ENCODE measurements around the gene FAAH2.
"Not testable (repeated sequence)": the region's sequence is repeated elsewhere in the genome, so short reads cannot be mapped to it uniquely, and the experiment has no call there.

Gene FAAH2, protein sequence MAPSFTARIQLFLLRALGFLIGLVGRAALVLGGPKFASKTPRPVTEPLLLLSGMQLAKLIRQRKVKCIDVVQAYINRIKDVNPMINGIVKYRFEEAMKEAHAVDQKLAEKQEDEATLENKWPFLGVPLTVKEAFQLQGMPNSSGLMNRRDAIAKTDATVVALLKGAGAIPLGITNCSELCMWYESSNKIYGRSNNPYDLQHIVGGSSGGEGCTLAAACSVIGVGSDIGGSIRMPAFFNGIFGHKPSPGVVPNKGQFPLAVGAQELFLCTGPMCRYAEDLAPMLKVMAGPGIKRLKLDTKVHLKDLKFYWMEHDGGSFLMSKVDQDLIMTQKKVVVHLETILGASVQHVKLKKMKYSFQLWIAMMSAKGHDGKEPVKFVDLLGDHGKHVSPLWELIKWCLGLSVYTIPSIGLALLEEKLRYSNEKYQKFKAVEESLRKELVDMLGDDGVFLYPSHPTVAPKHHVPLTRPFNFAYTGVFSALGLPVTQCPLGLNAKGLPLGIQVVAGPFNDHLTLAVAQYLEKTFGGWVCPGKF

DNA sequence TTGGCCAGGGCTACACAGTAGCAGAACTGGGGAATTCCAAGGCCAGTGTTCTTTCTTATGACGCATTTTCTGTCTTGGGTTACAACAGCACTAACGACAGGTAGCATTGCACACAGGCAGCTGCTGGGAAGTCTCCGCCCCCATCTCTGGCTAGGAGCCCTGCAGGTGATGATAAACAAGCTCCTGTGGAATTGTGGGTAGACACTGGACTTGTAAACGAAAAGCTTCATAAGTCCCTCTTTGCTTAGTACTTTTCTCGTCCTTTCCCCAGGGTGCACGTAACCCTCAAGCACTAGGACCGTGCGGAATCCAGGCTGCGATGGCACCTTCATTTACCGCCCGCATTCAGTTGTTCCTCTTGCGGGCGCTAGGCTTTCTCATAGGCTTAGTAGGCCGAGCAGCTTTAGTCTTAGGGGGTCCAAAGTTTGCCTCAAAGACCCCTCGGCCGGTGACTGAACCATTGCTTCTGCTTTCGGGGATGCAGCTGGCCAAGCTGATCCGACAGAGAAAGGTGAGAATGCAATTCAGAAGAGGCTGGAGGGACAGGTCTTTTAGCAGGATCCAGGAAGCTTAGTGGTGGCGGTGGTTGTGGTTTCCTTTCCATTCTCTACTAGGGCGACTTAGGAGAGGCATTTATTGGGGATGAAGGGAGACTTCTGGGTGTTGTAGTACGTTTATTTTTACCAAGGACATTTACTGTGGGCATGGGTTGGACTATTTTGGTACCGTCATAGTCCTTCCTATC is at the start of gene FAAH2:
FAAH2 (plus strand) TSS at position 200 of the 745 bp plus-strand sequence; CDS start at position 320, 120 bp downstream.
- DNase-seq (ENCODE audit: low spot score): no peak

DNA sequence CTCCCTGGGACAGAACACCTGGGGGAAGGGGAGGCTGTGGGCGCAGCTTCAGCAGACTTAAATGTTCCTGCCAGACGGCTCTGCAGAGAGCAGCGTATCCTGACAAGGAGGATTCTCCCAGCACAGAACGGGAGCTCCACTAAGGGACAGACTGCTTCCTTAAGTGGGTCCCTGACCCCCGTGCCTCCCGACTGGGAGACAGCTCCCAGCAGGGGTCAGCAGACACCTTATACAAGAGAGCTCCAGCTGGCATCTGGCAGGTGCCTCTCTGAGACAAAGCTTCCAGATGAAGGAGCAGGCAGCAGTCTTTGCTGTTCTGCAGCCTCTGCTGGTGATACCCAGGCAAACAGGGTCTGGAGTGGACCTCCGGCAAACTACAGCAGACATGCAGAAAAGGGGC is 44.5 kb upstream of the FAAH2 start:
- DNase-seq (ENCODE audit: low spot score): no peak

DNA sequence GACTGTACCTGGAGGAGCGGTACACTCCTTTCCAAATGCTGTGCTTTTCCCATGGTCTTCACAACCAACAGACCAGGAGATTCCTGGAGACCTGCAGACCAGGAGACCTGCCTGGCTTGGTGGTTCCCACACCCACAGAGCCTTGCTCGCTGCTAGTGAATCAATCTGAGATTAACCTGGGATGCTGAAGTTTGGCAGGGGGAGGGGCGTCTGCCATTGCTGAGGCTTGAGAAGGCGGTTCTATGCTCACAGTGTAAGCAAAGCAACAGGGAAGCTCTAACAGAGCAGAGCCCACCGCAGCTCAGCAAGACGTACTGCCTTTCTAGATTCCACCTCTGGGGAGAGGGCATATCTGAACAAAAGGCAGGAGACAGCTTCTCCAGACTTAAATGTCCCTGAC is 34.5 kb upstream of the FAAH2 start:
- DNase-seq (ENCODE audit: low spot score): no peak

DNA sequence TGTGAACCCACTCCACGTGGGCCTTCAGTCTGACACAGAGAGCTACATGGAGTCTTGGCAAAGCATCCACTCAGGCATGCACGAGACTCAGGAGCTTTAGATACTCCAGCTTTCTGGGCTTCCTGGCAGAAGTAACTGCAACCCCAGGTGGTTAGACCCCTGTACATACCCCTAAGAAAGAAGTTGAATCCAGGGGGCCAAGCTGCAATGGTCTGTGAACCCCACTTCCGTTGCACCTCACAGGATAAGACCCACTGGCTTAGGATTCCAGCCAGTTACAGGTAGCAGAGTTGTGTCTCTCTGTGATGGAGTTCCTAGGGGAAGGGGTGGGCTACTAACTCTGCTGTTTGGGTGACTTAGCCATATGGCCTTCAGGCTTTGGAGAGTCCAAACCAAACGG is 21.4 kb upstream of the FAAH2 start:
- no peak for DNase-seq (ENCODE audit: low spot score)

DNA sequence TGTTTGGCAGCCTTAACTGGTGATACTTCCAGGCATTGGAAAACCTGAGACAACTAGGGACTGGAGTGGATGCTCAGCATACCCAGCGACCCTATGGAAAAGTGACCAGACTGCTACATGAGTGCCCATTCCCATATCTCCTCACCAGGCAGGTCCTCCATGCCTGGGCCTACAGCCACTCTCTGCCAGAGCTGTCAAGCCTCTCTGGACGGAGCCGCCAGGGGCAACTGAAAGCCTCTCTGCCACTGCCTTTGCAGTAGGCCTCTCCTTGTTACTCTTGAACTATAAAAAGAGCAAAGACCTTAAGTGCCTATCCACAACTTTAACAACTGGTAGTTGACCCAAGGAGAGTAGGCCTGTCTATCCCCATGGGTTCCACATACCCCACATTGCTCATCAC is 20.2 kb upstream of the FAAH2 start:
- no peak for DNase-seq (ENCODE audit: low spot score)

DNA sequence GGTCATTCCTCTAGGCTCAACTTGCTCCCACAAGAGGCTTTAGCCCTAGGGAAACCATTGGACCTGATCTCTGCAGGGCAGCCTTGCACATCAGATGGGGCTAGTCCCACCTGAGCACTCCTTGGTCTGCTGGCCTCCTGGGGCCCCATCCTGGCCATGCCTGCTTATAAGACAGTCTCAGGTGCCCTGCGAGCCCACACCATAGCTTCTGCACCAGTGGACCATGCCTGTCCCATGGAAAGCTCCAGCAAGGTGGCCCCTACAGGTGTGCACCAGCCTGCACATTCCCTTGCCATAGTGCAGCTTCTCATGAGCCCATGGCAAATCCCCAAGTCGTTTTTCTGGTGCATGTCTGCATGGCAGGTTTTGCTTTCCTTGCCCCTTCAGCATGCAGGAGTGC is 19.6 kb upstream of the FAAH2 start:
- no peak for DNase-seq (ENCODE audit: low spot score)

DNA sequence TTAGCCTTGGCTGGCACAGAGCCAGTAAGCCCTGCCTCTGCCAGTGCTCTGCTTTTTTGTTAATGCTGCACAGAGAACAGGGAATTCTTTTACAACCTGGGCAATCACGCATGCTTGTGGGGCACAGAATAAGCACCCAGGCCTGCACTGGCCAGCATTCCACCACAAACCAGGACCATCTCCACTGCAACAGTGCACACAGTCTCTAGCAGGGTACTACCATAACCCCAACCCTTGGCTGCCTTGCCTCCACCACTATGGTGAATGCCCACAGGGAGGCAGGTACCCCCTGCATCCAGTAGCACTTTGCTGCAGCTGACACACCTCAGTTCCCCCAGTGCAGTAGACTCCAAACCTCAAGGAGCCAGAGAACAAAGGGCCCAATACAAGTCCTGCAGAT is 19.2 kb upstream of the FAAH2 start:
- no peak for DNase-seq (ENCODE audit: low spot score)

DNA sequence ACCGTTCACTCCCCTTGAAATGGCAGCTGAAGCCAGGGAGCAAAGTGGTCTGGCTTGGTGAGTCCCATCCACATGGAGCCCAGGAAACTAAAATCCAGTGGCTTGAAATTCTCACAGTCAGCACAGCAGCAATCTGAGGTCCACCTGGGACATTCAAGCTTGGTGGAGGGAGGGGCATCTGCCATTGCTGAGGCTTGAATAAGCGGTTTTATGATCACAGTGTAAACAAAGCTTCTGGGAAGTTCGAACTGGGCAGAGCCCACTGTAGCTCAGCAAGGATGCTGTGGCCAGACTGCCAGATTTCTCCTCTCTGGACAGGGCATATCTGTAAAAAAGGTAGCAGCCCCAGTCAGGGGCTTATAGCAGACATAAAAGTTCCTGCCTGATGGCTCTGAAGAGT is 15.5 kb upstream of the FAAH2 start:
- no peak for DNase-seq (ENCODE audit: low spot score)

DNA sequence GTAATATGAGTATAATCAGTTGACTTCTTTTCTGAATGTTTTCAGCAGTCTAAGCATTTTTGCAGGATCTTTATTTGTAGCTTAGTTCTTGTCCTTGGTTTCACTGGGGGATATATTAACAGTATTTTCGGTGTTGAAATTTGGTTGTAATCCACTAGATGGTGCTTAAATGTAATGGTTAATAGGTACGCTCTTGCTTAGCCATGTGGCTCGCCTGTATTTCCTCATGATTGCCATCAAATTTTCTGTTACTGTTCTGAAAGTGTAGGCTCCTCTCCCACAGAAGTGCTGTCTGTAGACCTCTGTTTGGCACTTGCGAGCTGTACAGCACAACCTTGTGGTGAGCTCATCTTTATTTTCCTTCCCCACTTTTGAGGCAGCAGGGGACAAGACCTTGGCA is 3.9 kb upstream of the FAAH2 start:
- no peak for DNase-seq (ENCODE audit: low spot score)

DNA sequence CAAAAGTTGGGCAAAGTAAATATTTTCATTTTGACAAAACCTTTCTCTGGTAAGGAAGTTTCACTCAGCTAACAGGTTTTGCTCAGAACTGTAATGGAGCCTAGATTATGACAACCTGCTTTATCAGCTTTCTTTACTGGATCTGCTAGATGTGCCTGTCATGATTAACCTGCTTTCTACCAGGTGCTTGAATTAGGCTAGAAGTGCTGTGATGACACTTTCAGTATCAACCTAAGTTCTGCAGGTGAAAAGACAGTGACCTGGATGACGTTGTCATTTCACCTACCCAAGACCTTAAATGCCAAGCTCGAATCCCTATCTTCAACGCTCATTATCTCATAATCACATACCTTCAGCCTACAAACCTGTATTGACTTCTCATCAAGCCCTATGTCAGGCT is 1.5 kb upstream of the FAAH2 start:
- no peak for DNase-seq (ENCODE audit: low spot score)

DNA sequence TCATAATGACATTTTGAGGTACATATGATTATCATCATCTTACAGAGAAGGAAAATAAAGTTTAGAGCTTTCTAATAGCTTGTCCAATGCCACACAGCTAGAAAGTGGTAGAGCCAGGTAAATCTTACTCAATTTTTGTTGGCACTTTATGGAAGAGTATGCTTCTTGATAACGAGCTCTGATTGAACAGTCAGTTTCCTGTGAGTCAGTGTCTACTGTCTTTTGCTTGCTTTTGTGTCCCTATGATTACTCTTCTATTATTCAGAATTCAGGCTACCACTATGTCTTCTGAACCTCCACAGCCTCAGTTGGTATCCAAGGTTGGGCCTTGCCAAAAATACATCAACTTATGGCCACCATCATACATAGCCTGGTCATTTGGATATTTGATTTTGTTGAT is 2.6 kb downstream of the FAAH2 start:
- no peak for DNase-seq (ENCODE audit: low spot score)

DNA sequence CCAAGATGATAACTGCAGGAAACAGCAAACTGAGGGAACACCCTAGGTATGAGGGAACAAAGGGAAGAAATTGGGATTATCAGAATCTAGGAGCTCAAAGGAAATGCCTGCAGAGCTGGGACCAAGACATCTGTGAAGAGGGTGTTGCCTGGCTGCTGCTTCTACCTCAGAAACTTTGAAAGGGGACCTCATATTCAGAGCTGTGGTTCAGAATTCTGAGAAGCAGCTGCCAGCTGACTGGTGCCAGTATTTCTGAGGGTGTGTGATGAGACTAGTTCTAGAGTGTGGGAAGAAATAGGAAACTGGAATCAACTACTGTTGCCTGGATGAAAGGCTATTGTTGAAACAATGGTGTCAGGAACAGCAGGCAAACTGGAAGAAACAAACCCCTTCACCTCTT is 8.5 kb downstream of the FAAH2 start:
- DNase-seq (ENCODE audit: low spot score): no peak

DNA sequence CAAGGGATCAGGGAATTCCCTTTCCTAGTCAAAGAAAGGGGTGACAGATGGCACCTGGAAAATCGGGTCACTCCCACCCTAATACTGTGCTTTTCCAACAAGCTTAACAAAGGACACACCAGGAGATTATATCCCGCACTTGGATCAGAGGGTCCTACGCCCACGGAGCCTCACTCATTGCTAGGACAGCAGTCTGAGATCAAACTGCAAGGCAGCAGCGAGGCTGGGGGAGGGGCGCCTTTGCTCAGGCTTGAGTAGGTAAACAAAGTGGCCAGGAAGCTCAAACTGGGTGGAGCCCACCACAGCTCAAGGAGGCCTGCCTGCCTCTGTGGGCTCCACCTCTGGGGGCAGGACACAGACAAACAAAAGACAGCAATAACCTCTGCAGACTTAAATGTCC is 9.2 kb downstream of the FAAH2 start:
- DNase-seq (ENCODE audit: low spot score): not testable (repeated sequence)

DNA sequence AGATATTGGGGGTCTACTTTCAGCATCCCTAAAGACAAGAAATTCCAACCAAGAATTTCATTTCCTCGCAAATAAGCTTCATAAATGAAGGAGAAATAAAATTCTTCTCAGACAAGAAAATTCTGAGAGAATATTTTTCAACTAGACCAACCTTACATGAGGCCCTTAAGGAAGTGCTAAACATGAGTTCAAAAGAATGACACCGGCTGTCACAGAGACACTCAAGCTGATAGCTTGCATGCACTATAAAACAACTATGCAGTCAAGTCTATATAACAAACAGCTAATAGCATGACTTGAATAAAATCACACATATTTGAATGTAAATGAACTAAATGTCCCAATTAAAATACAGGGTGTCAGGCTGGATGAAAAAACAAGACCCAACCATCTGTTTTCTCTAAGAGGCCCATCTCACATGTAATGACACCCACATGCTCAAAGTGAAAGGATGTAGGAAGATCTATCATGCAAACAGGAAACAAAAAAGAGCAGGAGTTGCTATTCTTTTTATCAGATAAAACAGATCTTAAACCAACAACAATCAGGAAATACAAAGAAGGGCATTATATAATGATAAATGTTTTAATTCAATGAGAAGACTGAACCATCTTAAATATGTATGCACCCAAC is 27.2 kb downstream of the FAAH2 start:
- DNase-seq (ENCODE audit: low spot score): no peak

DNA sequence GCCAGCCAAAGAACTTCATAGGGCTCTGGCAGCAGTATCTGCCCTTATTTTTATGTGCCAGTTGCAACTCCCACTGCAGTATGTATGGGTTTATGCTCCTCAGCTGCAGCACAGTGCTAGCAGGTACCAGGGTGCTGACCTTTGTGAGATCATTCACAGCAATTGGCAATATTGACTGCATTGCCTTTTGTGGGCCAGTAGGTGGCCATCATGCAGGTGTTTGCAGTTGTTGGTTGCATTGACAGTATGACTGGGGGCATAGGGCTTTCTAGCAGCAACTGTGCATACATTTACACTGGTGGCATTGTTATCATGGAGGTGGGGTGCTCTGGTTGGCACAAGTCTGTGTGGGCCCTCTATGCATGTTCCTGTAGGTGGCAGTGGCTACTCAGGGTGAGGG is 42.5 kb downstream of the FAAH2 start:
- DNase-seq (ENCODE audit: low spot score): no peak

DNA sequence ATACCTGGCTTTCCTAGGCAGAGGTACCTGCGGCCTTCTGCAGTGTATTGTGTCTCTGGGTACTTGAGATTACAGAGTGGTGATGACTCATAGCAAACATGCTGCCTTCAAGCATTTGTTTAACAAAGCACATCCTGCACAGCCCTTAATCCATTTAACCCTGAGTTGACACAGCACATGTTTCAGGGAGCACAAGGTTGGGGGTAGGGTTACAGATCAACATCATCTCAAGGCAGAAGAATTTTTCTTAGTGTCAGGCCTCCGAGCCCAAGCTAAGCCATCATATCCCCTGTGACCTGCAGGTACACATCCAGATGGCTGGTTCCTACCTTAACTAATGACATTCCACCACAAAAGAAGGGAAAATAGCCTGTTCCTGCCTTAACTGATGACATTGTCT is 49.3 kb downstream of the FAAH2 start:
- not testable (repeated sequence) for DNase-seq (ENCODE audit: low spot score)

DNA sequence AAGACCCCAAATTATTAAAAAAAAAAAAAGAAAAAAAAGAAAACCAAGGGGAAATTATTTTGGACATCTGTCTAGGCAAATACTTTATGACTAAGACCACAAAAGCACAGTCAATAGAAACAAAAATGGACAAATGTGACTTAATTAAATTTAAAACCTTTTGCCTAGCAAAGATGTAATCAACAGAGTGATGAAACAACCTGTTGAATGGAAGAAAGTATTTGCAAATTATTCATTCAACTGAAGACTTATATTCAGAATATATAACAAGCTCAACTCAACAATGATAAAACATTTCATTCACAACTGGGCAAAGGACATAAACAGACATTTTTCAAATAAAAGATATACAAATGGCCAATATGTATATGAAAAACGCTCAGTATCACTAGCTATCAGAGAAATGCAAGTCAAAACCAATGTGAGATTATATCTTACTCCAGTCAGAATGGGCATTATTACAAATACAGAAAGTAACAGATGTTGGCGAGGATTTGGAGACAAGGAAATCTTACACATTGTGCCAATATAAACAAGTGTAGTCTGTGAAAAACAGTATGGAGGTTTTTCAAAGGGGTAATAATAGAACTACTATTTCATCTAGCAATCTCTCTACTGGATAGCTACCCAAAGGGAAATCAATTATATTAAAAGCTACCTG is 67.1 kb downstream of the FAAH2 start:
- DNase-seq (ENCODE audit: low spot score): no peak

DNA sequence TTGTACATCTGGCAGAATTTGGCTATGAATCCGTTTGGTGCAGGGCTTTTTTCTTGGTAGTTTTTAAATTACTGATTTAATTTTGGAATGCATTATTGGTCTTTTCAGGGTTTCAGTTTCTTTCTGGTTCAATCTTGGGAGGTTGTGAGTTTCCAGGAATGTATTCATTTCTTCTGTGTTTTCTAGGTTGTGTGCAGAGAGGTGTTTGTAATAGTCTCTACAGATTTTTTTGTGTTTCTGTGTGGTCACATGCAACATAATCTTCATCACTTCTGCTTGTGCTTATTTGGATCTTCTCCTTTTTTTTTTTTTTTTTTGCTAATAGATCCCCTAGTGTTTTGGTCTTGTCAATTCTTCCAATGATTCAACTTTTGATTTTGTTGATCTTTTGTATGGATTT is 77.6 kb downstream of the FAAH2 start:
- no peak for DNase-seq (ENCODE audit: low spot score)

DNA sequence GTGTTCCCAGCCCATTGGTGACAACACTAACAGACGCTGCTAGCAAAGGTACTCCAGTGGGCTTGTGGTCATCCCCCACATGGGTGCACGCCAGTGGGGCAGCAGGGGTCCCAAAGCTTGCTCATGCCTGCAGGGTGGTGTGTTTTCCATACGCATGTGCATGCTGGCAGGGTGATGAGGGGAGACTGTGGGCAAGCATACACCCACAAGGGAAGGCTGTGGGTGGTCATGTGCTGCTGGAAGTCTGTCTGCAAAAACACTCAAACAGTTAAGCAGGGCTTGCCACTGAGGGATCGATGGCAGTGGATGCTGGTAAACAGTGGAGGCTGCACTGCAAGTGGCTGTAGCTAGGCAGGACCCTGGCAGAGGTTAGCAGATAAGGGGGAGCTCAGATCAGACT is 79.9 kb downstream of the FAAH2 start:
- no peak for DNase-seq (ENCODE audit: low spot score)

DNA sequence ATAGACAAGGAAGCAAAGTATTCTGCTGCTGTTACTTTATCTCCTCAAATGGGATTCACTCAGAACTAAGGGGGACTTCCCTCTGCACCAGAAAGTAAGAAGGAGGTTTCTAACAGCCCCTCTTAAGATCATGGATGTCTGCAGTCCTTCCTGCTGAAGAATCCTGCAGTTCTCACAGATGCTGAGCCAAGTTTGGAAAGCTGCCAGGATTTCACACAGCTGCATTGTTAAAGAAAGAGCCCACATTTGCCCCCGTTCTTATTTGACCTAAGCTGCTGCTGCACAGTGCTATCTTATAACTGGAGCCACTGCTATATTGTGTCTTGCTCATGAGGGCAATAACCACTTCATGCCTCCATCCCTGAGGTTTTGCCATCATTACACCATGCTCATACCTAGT is 81.1 kb downstream of the FAAH2 start:
- no peak for DNase-seq (ENCODE audit: low spot score)

DNA sequence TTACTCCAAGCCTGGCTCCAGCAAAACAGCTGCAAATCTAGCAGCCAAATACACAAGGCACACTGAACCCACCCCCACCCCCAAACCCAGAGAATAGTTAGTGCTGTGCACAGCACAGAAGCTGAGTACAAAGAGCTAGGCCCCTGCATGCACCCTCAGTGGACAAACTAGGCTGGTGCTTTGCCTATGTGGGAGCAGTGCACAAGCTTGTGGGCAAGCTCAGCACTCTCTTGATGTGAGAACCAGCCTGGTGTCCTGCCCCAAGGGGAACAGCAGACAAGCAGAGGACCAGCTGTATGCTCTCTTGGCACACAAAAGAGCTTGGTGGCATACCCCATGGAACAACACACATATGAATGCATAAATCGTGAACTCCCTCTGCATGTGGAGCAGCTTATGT is 81.7 kb downstream of the FAAH2 start:
- DNase-seq (ENCODE audit: low spot score): no peak

DNA sequence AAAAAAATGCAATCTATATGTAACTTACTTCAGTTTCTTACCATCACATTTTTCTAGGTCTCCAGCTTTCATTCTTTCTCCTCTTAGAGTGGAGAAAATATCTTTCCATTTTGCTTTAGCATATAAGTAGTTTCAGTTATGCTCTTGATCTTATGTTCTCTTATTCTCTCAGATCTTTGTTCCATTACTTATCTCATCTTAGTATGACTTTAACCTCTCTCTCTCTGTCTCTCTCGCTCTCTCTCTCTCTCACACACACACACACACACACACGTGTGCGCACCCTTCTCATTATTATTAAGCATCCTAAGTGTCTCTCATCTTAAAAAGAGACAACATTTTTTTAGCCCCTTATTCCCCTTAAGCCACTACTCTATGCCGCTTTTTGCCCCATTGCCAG is 92.8 kb downstream of the FAAH2 start:
- DNase-seq (ENCODE audit: low spot score): no peak
